NCI-H1930 (cell line): ENCODE results near the gene ARHGAP15.

Source experiments
- DNase-seq, 2 experiments: peaks; one replicate each; lab custom pipeline; 2025; lab: John Stamatoyannopoulos, UW

Gene ARHGAP15

DNA sequence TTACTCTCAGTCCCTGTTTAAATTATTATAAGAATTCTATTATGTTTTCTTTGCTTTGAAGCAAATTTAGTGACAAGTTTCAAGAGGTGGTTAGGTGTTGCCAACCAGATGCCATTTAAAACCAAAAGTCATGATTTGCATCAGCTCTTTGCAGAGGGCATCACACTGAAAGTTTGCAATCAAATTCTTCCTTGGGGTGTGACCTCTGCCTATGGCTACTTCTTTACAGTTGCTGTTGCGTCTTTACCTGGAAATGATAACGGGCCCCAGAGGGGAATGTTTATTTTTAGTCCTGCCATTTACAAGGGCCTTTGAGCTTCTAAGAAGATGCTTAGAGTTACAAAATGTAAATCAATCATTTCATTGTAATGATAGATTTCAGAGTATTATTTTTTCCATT lies 561.0 kb downstream of the ARHGAP15 start:
- DNase-seq: no peak

DNA sequence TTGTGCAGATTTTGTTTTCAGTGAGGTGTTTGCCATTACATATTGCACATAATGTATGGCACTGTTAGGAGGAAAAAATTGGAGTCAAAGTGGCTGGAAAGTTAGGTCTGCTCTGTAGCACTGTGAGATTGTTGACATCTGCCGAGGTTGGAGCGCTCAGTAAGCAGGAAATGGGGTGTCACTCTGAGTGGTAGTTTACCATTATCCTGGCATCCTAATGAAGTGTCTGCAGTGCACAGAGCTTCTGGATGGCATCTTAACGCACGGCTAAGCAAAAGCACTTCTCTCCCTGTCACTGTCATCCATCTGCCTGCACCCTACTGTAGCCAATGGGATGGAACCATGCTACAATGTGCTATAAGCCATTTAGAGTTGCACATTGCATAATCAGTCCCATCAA lies 561.9 kb downstream of the ARHGAP15 start:
- no peak for DNase-seq

DNA sequence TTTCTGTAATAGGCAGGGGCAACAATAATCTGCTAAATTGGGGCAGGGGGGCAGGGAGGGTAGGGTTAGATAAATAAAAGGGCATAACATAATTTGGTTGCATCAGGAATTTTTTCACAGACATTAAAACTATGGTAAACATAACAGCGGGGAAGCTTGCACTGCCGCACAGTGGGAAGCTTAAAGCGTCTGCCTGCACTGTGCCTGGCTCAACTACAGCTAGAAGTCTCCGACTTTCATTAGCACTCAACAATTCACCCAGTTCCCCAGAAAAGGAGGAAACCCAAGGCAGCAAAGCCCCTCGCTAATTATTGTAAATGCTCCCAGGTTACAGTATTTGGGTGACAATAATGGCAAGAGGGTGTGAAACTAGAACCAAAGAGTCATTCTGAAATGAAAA lies 562.9 kb downstream of the ARHGAP15 start:
- DNase-seq: no peak

DNA sequence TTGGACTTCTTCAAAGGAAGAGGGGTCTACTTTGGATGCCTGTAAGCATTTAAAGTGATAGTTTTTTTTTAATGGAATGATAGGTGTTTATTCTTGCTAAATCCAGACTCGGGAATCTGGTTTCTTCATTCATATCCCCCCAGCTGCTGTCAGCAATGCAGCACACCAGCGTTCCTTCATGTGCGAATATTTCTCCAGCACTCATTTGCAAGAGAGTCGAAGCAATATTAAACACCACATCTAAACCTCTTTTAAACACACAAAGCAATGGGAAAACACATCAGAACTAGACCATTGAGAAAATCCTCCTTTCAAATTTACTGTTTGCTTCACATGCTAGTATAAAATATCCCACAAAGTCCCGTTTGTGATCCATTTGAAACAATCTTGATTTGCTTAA lies 563.7 kb downstream of the ARHGAP15 start:
- DNase-seq: no peak

GRCh38 chr2:143694335-143694734 lies 565.1 kb downstream of the ARHGAP15 start:
- no peak for DNase-seq

DNA sequence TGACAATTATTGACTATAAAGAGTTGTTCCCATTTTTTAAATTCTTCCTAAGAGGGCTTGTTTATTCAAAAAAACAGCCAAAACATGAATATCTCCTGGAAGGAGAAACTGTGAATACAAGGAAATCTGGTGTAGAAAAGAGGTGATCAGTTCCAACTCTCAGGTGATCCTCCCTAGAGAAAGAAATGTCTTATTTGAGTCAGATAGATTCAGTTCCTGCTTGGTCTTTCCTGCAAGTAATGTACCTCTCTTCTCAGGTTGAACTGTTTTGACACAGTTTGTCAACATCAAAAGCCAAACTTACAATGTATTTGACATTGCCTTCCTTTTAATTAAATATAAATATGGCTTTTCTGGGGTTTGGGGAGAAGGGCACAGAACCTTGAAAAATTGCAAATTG lies 567.4 kb downstream of the ARHGAP15 start:
- DNase-seq: no peak

DNA sequence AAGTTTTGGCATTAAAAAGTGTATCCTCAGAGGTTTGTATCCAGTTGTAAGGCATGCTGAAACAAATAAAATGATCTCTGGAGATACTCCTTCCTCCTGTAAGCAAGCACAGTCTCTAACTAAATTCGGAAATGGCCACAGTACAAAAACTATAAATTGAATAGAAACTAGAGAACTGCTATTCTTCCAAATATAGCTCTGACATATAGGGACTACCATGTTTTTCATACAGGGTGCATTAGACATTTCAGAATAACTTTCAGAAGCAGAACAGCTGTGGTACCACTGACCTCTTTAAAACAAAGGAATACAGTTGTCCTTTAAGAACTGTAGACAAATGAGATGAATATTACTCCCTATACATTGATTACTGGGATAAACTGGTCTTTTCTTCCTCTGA lies 568.5 kb downstream of the ARHGAP15 start:
- no peak for DNase-seq

DNA sequence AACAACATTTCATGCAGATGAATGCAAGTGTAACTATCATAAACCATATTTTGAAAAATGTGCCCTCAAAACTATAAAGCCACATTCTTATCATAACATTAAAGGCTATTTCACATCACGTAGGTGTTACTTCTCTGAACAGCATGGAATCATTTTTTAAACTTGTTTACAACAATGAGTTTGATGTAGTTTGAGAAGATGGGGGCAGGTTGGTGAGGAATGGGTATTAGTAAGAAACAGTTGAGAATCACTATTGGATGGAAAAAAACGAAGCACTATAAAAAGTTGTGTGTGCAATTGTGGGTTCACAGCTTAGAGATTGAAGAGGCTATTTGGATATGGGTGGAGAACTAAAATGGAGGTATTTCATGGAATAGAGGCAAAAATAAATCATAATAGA lies 569.1 kb downstream of the ARHGAP15 start:
- DNase-seq: no peak

GRCh38 chr2:143698888-143699570 lies 569.8 kb downstream of the ARHGAP15 start:
- no peak for DNase-seq

DNA sequence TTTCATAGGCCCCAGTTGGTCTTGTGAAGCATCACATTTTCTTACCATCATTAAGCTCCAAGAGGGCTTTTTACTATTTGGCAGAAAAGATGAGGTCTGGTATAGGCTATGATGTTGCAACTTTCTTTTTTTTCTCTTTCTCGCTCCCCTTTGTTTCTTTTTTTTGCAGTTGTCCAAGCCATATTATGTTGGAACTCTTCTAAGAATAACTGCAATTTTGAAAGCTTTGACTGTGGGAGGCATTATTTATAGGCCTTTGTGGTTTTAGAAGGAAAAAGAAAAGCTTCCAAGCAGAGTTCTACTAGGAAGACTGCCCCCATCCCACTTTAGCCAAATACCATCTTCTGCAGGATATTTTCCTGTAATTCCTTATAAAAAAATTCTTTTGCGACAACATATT lies 571.6 kb downstream of the ARHGAP15 start:
- no peak for DNase-seq

- no peak for DNase-seq
These were observed 572.6 kb downstream of the ARHGAP15 start for GRCh38 chr2:143701785-143702184.

DNA sequence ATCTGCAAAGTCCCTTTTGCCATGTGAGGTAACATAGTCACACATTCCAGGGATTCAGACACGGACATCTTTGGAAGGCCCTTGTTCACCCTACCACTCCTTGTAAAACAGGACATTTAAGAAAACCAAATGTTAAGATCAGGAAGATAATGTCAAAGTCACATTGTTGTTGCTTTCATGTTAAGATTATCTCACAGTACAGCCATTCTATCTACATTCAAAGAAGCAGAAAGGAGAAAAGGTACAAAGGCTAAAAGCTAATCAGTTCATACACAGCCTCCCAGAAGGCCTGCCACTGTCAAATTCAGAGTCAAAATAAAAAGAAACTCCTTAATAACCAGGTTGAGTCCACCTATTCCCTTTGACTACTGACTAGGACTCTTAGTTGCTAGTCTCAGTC lies 573.7 kb downstream of the ARHGAP15 start:
- DNase-seq: no peak

- DNase-seq: no peak
These were observed 575.4 kb downstream of the ARHGAP15 start for GRCh38 chr2:143704451-143705106.

GRCh38 chr2:143705108-143705707 lies 576.0 kb downstream of the ARHGAP15 start:
- DNase-seq: no peak

GRCh38 chr2:143706354-143706753 lies 577.1 kb downstream of the ARHGAP15 start:
- DNase-seq: no peak

DNA sequence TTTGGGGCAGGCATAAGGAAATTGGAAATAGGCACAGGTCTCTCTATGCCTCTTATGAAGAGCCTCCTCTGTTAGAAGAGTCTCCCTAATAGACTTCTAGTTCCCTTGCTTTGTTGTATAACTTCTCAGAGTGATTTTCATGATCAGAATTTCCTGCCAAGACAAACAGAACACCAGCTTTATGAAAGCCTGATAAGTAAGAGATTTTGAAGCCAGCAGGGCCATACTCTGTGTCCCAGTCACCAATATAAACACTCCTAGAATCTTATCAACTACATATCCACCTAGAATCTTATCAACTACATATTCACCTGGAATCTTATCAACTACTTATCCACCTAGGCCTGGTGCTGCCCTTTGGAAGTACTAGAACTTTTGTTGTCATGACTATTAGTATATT lies 579.5 kb downstream of the ARHGAP15 start:
- no peak for DNase-seq

GRCh38 chr2:143710196-143710595 lies 581.0 kb downstream of the ARHGAP15 start:
- DNase-seq: no peak

- DNase-seq: no peak
These were observed 581.7 kb downstream of the ARHGAP15 start for GRCh38 chr2:143710879-143711278.

DNA sequence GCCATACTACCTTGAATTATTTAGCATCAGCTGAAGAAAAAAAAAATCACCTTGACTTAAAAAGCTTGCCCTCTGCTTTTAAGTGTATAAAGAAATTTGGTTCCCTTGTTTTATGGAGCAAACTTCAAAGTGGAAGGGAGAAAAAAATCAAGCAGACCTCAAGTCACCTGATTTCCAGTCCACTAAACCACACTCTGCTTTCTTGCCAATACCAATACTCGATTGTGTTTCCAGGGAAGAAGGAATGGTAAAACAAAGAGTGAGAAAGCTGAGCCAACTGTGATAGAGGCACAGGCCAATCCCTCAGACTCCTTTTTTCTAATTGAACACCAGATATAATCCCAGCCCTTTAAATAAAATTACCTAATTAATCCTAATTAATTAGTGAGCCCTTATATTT lies 587.3 kb downstream of the ARHGAP15 start:
- no peak for DNase-seq

GRCh38 chr2:143717053-143717452 lies 587.8 kb downstream of the ARHGAP15 start:
- DNase-seq: no peak

GRCh38 chr2:143717536-143718168 lies 588.4 kb downstream of the ARHGAP15 start:
- DNase-seq: no peak

GRCh38 chr2:143718745-143719144 lies 589.5 kb downstream of the ARHGAP15 start:
- DNase-seq: no peak

GRCh38 chr2:143719406-143719805 lies 590.2 kb downstream of the ARHGAP15 start:
- DNase-seq: no peak
